ENCODE results near the gene VENTX.

VENTX gene

DNA sequence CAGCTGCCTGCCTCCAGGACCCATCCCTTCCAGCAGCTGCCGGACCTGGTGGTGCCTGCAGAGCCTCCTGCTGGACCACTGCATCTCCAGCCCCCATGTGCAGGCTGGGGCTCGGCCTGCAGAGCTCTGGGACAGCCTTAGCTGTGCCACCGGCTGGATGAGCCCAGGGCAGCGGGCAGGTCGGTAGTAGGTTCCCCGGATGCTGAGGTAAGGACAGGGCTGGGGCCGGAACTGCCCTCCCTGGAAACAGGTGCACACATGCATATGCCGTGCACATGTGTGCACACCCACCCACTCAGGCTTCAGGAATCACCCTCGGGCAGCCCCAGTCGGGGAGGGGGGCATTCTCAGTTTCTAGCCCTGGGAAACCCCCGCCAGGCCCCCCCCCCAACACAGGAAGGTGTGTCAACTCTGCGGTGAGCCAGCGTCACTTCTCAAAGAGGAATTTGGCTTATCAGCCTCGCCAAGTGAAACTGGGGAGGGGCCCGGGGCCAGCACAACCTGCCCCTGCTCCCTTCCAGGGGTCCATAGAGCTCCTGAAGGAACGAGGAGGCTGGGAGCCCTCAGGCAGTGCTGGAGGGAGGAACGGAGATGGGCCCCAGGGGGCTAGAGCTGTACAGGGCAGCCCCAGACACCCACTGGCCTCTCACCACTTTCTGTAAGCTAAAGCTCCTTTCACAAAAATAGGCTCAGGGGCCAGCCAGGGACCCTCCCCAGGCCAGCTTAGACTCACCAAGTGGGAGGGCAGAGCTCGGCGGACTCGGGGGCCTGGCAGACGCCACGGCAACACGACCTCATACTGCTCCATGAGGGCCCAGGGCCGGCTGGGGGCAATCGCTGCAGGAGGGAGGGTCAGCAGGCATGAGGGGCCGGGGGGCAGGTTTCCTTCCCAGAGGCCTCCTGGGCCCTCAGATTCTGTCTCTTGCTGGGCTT lies 37.4 kb downstream of the VENTX start:
- TF ChIP-seq CTCF (conservative IDR thresholded peaks at IDR 0.05; ENCODE audit: low read length), result no peak
- no peak overlapping the region for H3K4me3 ChIP-seq (ENCODE audit: low read length)
- DNase-seq (ENCODE audit: low read depth), result no peak

DNA sequence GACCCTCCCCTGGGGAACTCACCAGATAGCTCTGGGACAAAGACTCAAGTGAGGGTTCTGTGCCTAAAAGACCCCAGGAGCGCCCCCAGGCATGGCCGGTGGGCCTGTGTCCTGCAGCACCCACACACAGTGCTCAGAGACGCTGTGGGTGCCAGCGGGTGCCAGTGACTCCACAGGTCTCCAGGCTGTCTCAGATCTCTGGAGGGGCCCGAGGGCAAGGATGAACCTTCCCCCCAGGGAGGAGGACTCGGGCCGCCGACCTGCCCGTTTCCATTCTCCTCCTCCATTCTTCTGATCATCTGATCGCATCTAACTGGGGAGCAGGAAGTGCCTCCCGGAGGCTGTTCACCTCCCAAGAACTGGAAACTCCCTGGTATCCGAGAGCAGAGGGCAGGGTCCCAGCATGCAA lies 38.0 kb downstream of the VENTX start:
- no peak for DNase-seq (ENCODE audit: low read depth)

GRCh38 chr10:133276100-133276434 lies 38.4 kb downstream of the VENTX start:
- H3K4me3 ChIP-seq (ENCODE audit: low read length), result no peak overlapping the region
- no peak for DNase-seq (ENCODE audit: low read depth)
- no peak for TF ChIP-seq CTCF (conservative IDR thresholded peaks at IDR 0.05; ENCODE audit: low read length)

More for the DNA sequence above, 38.0 kb downstream of the VENTX start:
- no peak for TF ChIP-seq CTCF (conservative IDR thresholded peaks at IDR 0.05; ENCODE audit: low read length)
- H3K4me3 ChIP-seq (ENCODE audit: low read length), result no peak overlapping the region

- no peak for TF ChIP-seq CTCF (conservative IDR thresholded peaks at IDR 0.05; ENCODE audit: low read length)
- no peak for DNase-seq (ENCODE audit: low read depth)
Observed at GRCh38 chr10:133276435-133277201, 39.0 kb downstream of the VENTX start, which contains the start of gene ADAM8. Gene ADAM8 (minus strand): TSS chr10:133276868. CDS start chr10:133276817, 51 bp downstream.

DNA sequence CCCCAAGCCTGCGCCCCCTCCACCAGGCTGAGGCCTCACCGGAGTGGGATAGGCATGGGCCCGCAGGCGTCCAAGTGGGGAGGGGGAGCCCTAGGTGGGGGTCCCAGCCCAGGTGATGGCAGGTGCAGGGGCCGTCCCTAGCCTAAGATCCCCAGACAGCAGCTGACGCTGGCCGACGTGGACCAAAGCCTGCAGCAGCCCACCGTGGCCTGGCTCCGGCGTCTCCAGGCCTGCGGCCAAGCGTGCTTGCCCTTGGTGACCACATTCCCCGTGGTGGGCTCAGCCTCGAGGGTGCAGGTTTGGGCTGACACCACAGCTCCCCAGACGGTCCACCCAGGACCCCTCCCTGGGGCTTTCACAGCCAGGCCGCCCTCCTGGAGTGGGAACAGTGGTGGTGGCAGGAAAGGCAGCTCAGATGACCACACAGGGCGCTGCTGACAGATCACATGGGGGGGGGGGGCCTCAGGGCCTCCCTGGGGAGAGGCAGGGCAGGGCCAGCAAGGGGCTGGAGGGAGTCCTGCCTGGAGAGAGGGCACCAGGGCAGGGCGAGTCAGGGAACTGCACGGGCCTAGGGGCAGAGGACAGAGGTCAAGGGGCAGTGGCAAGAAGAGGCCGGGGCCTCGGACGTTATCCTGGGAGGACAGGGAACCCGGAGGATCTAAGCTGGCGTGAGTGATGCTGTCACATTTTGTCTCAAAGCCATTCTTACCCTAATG lies 39.8 kb downstream of the VENTX start:
- no peak for DNase-seq (ENCODE audit: low read depth)
- no peak overlapping the region for H3K4me3 ChIP-seq (ENCODE audit: low read length)
- TF ChIP-seq CTCF (conservative IDR thresholded peaks at IDR 0.05; ENCODE audit: low read length), result no peak

More at GRCh38 chr10:133276435-133277201, 39.0 kb downstream of the VENTX start, which contains the start of gene ADAM8:
- H3K4me3 ChIP-seq (ENCODE audit: low read length), result no peak within 1 kb of the TSS

DNA sequence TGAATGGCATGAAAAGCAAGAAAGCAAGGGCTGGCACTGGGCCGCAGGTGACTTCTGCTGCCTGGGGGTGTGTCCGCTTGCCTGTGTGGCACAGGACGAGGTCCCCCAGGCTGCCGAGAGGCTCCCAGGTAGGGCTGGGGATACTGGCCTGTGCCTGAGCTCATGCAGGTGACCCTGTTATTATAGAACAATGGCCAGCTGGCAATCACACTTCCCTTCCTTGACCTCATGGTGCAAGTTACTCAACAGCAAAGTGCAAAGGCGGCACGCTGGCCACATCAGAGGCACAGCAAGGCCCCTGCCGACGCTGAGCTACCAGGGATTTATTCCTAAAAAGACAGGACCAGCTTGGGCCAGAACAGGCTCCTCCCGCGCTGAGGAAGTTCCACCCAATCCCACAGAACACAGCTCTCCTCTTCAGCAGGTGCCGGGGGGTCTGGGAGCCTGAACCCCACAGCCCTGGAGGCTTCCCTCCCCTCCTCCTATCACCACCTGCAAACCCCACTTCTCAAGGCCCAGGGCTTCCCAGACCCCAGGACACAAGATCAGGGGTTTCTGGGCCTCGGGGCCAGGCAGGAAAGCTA lies 40.4 kb downstream of the VENTX start:
- no peak for TF ChIP-seq CTCF (conservative IDR thresholded peaks at IDR 0.05; ENCODE audit: low read length)
- H3K4me3 ChIP-seq (ENCODE audit: low read length), result no peak overlapping the region
- DNase-seq (ENCODE audit: low read depth), result no peak

Measured in AG10803 (cell line).